Measurements from ENCODE around the gene PPFIA3.
"Not testable (repeated sequence)": the region's sequence is repeated elsewhere in the genome, so short reads cannot be mapped to it uniquely, and the experiment has no call there.

PPFIA3 gene

GRCh38 chr19:49103331-49104085 is 15.8 kb upstream of the PPFIA3 start:
- no peak for DNase-seq (ENCODE audit: low spot score)

- no peak for DNase-seq (ENCODE audit: low spot score)
Measured at GRCh38 chr19:49104229-49104864, 15.0 kb upstream of the PPFIA3 start.

DNA sequence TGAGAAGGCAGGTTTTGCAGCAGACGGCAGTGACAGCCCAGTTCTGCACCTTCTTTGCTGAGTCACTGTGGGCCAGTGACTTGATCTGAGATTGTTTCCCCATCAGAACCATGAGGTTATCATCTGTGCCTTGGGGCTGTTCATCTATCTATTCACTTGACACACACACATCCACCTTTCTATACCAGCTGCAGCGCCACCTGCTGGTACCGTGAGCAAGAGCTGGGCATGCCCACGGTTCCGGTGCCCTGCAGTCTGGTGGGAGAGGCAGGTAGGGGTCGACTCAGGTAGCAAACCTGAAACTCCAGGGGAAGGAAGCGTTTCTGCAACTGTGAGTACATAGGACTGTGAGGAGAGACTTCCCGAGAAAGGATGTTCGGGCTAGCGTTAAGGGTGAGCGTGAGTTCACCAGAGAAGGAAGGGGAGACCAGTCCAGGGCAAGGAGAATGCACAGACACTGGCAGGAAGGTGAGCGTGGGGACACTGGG is 12.7 kb upstream of the PPFIA3 start:
- no peak for DNase-seq (ENCODE audit: low spot score)

DNA sequence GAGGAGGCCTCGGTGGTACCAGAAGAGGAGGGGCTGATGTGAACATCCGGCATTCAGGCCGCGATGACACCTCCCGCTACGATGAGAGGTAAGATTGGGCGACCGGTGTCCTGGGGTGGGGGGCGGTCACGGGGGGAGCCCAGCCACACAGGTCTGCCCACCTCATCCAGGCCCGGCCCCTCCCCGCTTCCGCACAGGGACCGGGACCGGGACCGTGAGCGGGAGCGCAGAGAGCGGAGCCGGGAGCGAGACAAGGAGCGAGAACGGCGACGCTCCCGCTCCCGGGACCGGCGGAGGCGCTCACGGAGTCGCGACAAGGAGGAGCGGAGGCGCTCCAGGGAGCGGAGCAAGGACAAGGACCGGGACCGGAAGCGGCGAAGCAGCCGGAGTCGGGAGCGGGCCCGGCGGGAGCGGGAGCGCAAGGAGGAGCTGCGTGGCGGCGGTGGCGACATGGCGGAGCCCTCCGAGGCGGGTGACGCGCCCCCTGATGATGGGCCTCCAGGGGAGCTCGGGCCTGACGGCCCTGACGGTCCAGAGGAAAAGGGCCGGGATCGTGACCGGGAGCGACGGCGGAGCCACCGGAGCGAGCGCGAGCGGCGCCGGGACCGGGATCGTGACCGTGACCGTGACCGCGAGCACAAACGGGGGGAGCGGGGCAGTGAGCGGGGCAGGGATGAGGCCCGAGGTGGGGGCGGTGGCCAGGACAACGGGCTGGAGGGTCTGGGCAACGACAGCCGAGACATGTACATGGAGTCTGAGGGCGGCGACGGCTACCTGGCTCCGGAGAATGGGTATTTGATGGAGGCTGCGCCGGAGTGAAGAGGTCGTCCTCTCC is 11.5 kb upstream of the PPFIA3 start:
- no peak for DNase-seq (ENCODE audit: low spot score)

GRCh38 chr19:49109051-49109450 is 10.3 kb upstream of the PPFIA3 start:
- no peak for DNase-seq (ENCODE audit: low spot score)

DNA sequence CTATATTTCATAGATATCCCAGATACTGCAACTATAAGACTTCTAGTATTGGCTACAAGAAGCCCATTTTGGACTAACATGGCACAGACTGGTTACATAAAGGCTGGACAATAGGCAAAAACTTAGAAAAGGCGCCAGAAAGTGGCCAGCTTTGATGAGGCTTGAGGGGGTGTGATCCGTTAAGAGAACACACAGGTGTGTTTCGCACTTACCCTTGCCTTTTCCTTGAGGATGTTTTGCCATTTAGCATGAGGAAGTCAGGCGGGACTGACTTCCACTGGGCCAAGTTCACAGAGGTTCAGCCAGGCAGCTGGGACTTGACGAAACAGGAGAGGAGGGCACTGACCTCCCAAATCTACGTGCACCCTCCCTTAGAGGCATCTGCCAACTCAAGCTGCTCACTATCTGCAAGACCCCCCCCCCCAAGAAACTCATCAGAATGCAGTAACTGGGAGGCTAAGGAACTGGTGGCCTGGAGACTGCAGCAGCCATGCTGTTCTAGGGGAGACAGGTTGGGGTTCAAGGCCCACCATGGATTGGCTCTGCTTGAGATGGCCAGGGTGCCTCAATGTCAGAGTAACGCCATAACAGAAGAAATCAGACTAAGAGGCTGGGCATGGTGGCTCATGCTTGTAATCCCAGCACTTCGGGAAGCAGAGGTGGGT is 9.6 kb upstream of the PPFIA3 start:
- DNase-seq (ENCODE audit: low spot score) = no peak

GRCh38 chr19:49110567-49110966 is 8.8 kb upstream of the PPFIA3 start:
- no peak for DNase-seq (ENCODE audit: low spot score)

DNA sequence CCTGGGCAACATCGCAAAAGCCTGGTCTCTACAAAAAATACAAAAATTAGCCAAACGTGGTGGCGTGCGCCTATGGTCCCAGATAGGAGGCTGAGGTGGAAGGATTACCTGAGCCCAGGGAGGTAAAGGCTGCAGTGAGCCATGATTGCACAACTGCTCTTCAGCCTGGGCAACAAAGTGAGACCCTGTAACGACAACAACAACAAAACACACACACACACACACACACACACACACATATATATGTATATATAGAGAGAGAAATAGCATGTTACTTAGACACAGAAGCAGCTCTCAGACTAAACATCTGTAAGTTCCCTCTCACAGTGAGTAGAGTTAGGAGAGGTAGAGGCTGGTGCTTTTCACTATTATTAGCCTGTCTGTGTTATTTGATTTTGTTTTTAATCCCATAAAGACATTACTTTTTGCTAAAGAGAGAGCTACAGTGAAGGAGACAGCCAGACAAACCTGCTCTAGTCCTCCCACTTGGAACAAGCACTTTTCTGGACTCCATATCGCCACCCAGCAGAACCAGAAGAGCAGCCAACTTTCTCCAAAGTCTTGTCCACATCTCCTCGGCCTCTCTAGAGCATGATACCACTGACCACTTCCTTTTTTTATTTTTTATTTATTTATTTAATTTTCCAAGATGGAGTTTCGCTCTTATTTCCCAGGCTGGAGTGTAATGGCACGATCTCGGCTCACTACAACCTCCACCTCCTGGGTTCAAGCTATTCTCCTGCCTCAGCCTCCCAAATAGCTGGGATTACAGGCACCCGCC is 7.9 kb upstream of the PPFIA3 start:
- DNase-seq (ENCODE audit: low spot score) = no peak

DNA sequence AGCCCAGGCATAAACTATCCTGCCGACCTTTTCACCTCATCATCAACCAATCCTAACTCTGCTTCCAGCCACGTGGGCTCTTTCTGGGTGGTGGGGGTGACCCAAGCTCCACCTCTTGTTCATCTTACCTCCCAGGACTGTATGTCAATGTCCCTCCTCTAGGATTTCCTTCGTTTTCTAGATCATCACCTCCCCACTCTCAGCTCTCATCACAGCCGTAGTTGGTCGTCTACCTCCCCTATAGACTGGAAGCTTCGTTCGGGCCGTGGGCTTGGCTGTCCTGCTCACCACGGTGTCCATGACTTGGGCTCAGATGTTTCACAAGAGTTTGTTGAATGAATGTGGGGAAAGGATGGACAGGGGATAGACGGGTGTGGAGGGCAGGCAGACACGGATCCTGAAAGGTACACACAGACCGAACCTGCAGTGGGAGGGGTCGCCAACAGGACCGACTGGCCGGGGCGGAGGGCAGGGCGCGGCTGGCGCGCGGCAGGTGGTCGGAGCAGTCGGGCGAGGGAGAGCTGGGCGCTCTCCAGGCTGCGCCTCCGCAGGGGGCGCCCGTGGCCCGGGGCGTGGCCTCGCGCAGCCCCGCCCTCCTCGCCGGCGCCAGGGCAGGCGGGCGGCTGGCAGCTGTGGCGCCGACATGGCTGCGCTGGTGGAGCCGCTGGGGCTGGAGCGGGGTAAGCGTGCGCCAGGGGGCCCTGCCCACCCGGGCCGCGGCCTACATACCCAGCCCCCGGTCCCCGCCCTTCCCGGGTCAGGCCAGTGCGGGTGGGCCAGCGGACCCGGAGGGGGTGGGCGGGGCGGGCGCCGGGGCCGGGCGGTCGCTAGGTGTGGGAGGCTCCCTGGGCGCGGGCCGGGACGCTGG is 5.3 kb upstream of the PPFIA3 start, which contains the start of gene LIN7B:
Gene LIN7B, plus strand, starts transcription at position 609 of the 868 bp plus-strand sequence. Its CDS starts 35 bp downstream, at position 644.
- peak; percentile 62 for DNase-seq (ENCODE audit: low spot score)

GRCh38 chr19:49114630-49115363 is 4.5 kb upstream of the PPFIA3 start:
- DNase-seq (ENCODE audit: low spot score) = peak; percentile 74

GRCh38 chr19:49116544-49116943 is 2.8 kb upstream of the PPFIA3 start:
- DNase-seq (ENCODE audit: low spot score) = no peak

GRCh38 chr19:49117677-49118564 is 1.4 kb upstream of the PPFIA3 start:
- no peak for DNase-seq (ENCODE audit: low spot score)

DNA sequence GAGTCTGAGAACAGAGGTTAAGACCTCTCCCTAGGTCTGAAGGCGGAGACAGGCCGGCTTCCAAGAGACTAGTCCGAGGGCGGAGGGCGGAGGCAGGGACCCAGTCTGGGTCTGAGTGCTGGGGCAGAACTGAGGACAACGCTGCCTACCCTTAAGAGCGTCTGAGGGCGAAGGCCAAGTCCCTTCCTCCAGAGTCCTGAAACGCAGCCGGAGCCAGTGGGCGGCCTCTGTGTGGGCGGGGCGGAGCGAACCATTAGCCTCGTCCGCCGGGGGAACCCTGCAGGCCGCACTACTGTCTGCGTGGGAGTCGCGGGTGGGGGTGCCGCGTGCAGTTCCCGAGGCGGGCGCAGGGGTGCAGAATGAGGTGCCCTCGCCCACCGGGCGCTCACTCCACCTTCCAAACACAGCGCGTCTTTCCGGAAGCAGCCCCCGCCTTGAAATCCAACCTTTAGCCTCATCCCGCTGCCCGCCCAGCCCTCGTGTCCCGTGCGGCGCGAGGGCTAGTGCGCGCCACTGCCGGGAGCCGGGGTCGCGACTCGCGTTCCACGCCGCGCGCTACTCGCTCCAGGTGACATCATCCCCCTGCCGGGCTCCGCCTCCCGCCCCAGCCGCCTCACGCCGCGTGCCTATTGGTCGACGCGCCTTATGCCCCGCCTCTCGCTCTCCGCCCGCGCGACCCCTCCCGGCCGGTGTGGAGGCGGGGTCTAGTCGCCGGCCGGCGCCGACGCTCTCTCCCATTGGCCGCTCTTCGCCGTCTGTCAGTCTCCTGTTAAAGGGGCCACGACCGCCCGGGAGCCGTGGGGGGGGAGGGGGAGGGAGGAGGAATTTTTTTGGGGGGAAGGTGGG is 556 bp upstream of the PPFIA3 start, which contains the start of gene C19orf73:
Gene C19orf73, minus strand, starts transcription at position 579 of the 846 bp plus-strand sequence. Its CDS starts 121 bp downstream, at position 458.
- DNase-seq (ENCODE audit: low spot score) = peak; percentile 96

GRCh38 chr19:49120325-49120683 is 960 bp downstream of the PPFIA3 start:
- DNase-seq (ENCODE audit: low spot score) = no peak

- DNase-seq (ENCODE audit: low spot score) = no peak
Measured at GRCh38 chr19:49120868-49121267, 1.5 kb downstream of the PPFIA3 start.

GRCh38 chr19:49121841-49122240 is 2.5 kb downstream of the PPFIA3 start:
- DNase-seq (ENCODE audit: low spot score) = not testable (repeated sequence)

GRCh38 chr19:49123285-49123684 is 3.9 kb downstream of the PPFIA3 start:
- not testable (repeated sequence) for DNase-seq (ENCODE audit: low spot score)
